ENCODE results near the gene SFT2D2.
"Not testable (repeated sequence)": the region's sequence is repeated elsewhere in the genome, so short reads cannot be mapped to it uniquely, and the experiment has no call there.

Gene SFT2D2

GRCh38 chr1:168225476-168226190, at the start of gene SFT2D2:
SFT2D2 (plus strand) TSS chr1:168226004; CDS start chr1:168226080, 76 bp downstream.
- Histone ChIP-seq H3K4me2 (peak within 1 kb of the TSS; percentile 75 to 96 (median 92)), H3K27me3 (no peaks in the 10 kb centered on the region), H4K20me1 (peaks cover 29 to 46% (median 34%) of the 10 kb centered on the region in 11 experiments), H3K9me3 (replicated peaks in 1 of 11) (peaks cover 0 to 6% (median 3%) of the 10 kb centered on the region in 11 experiments; a peak in 5 of 22 replicates), H3K27ac (peak within 1 kb of the TSS; percentile 85 to 98 (median 92)), H3K9ac (peak within 1 kb of the TSS; percentile 88 to 98 (median 96)), H3K4me3 (peak within 1 kb of the TSS; percentile 79 to 99 (median 95)), H3K4me1 (peaks cover 41 to 50% (median 48%) of the 10 kb centered on the region in 10 experiments), H3K36me3 (peaks cover 12 to 15% (median 13%) of the 10 kb centered on the region in 11 experiments)
- TF ChIP-seq Cebpa-rat (IDR thresholded peaks at IDR 0.05), result no peak

GRCh38 chr1:168178227-168178637, 47.6 kb upstream of the SFT2D2 start:
- H3K27ac ChIP-seq, result peak overlapping the region; percentile 55 to 91 (median 87)
- H4K20me1 ChIP-seq, result peaks cover 0 to 38% (median 14%) of the 10 kb centered on the region in 11 experiments; a peak in 9 of 22 replicates
- H3K9ac ChIP-seq, result peak overlapping the region in 10 of 11 experiments; percentile 84 to 91 (median 90); a peak in 19 of 22 replicates
- peaks cover 0 to 10% (median 0%) of the 10 kb centered on the region in 11 experiments; a peak in 2 of 22 replicates for H3K36me3 ChIP-seq
- no peak for TF ChIP-seq Cebpa-rat (IDR thresholded peaks at IDR 0.05)
- peaks cover 0 to 10% (median 0%) of the 10 kb centered on the region in 11 experiments; a peak in 2 of 22 replicates for H3K9me3 ChIP-seq (replicated peaks in 1 of 11)
- H3K4me3 ChIP-seq, result peak overlapping the region; percentile 82 to 96 (median 88)
- no peaks in the 10 kb centered on the region for H3K27me3 ChIP-seq
- peak overlapping the region; percentile 54 to 96 (median 63) for H3K4me2 ChIP-seq
- H3K4me1 ChIP-seq, result peaks cover 9 to 18% (median 15%) of the 10 kb centered on the region in 10 experiments

GRCh38 chr1:168178638-168179437, 47.0 kb upstream of the SFT2D2 start, which contains the start of gene TIPRL:
TIPRL (plus strand) TSS chr1:168178962; CDS start chr1:168179078, 116 bp downstream.
- Histone ChIP-seq H3K4me1 (peaks cover 9 to 18% (median 15%) of the 10 kb centered on the region in 10 experiments), H3K9me3 (replicated peaks in 1 of 11) (peaks cover 0 to 10% (median 0%) of the 10 kb centered on the region in 11 experiments; a peak in 2 of 22 replicates), H3K4me2 (peak within 1 kb of the TSS; percentile 88 to 99 (median 93)), H4K20me1 (peaks cover 0 to 44% (median 15%) of the 10 kb centered on the region in 11 experiments; a peak in 9 of 22 replicates), H3K27me3 (no peaks in the 10 kb centered on the region), H3K9ac (peak within 1 kb of the TSS; percentile 84 to 91 (median 89)), H3K36me3 (peaks cover 0 to 13% (median 4%) of the 10 kb centered on the region in 11 experiments; a peak in 12 of 22 replicates), H3K4me3 (peak within 1 kb of the TSS; percentile 82 to 96 (median 88)), H3K27ac (peak within 1 kb of the TSS; percentile 81 to 91 (median 87))
- 0 out of 22 replicates have a peak, but pooled peaks of 1 of the 11 experiments have one; percentile 16 for TF ChIP-seq Cebpa-rat (IDR thresholded peaks at IDR 0.05)

- peaks cover 0 to 46% (median 19%) of the 10 kb centered on the region in 11 experiments; a peak in 9 of 22 replicates for H4K20me1 ChIP-seq
- peaks cover 9 to 18% (median 15%) of the 10 kb centered on the region in 10 experiments for H3K4me1 ChIP-seq
- peak overlapping the region; percentile 82 to 96 (median 88) for H3K4me3 ChIP-seq
- no peaks in the 10 kb centered on the region for H3K27me3 ChIP-seq
- peak overlapping the region; percentile 81 to 91 (median 87) for H3K27ac ChIP-seq
- peak overlapping the region; percentile 88 to 99 (median 93) for H3K4me2 ChIP-seq
- peaks cover 0 to 10% (median 0%) of the 10 kb centered on the region in 11 experiments; a peak in 2 of 22 replicates for H3K9me3 ChIP-seq (replicated peaks in 1 of 11)
- H3K36me3 ChIP-seq, result peaks cover under 1 to 20% (median 11%) of the 10 kb centered on the region in 11 experiments; a peak in 16 of 22 replicates
- peak overlapping the region; percentile 84 to 91 (median 89) for H3K9ac ChIP-seq
- no peak for TF ChIP-seq Cebpa-rat (IDR thresholded peaks at IDR 0.05)
Measured at GRCh38 chr1:168179438-168180147, 46.2 kb upstream of the SFT2D2 start.

- peaks cover 0 to 10% (median 0%) of the 10 kb centered on the region in 11 experiments; a peak in 2 of 22 replicates for H3K9me3 ChIP-seq (replicated peaks in 1 of 11)
- TF ChIP-seq Cebpa-rat (IDR thresholded peaks at IDR 0.05), result no peak
- no peaks in the 10 kb centered on the region for H3K27me3 ChIP-seq
- peaks cover 6 to 25% (median 16%) of the 10 kb centered on the region in 11 experiments; a peak in 20 of 22 replicates for H3K36me3 ChIP-seq
- peaks cover 9 to 18% (median 15%) of the 10 kb centered on the region in 10 experiments for H3K4me1 ChIP-seq
- H4K20me1 ChIP-seq, result peaks cover 0 to 46% (median 19%) of the 10 kb centered on the region in 11 experiments; a peak in 9 of 22 replicates
- peak overlapping the region; percentile 88 to 99 (median 93) for H3K4me2 ChIP-seq
- H3K9ac ChIP-seq, result peak overlapping the region; percentile 84 to 91 (median 89)
- peak overlapping the region in 8 of 11 experiments; percentile 82 to 89 (median 88); a peak in 13 of 22 replicates for H3K27ac ChIP-seq
- H3K4me3 ChIP-seq, result peak overlapping the region; percentile 82 to 96 (median 88)
Measured at GRCh38 chr1:168180148-168180524, 45.7 kb upstream of the SFT2D2 start.

- H3K36me3 ChIP-seq, result peaks cover 14 to 36% (median 24%) of the 10 kb centered on the region in 11 experiments
- not testable (repeated sequence) for H3K27ac ChIP-seq; H3K4me3 ChIP-seq; H3K9me3 ChIP-seq (replicated peaks in 1 of 11); H3K27me3 ChIP-seq
- H3K4me2 ChIP-seq, result peak overlapping the region in 8 of 11 experiments; percentile 88 to 99 (median 95); a peak in 9 of 22 replicates
- peaks cover 9 to 18% (median 15%) of the 10 kb centered on the region in 10 experiments for H3K4me1 ChIP-seq
- H3K9ac ChIP-seq, result peak overlapping the region in 1 of 11 experiments; percentile 89; a peak in 1 of 22 replicates
- H4K20me1 ChIP-seq, result peaks cover 0 to 48% (median 19%) of the 10 kb centered on the region in 11 experiments; a peak in 11 of 22 replicates
Measured at GRCh38 chr1:168181063-168181720, 44.6 kb upstream of the SFT2D2 start.

- Histone ChIP-seq H3K9ac (no peak overlapping the region), H3K4me2 (no peak overlapping the region), H3K9me3 (replicated peaks in 1 of 11) (no peaks in the 10 kb centered on the region), H3K4me1 (no peaks in the 10 kb centered on the region), H3K27ac (no peak overlapping the region), H3K27me3 (no peaks in the 10 kb centered on the region), H3K4me3 (no peak overlapping the region), H3K36me3 (peaks cover 70 to 87% (median 79%) of the 10 kb centered on the region in 11 experiments), H4K20me1 (peaks cover 0 to 44% (median 6%) of the 10 kb centered on the region in 11 experiments; a peak in 9 of 22 replicates)
- no peak for TF ChIP-seq Cebpa-rat (IDR thresholded peaks at IDR 0.05)
Measured at GRCh38 chr1:168187177-168187576, 38.6 kb upstream of the SFT2D2 start.

Measured in BLaER1 treated with 17β-estradiol and CSF1 and Interleukin-3, amounts not matched to agents 10 nM and 100 nM (cell line).